Measurements from ENCODE around the gene PIK3R3.

The PIK3R3 gene

DNA sequence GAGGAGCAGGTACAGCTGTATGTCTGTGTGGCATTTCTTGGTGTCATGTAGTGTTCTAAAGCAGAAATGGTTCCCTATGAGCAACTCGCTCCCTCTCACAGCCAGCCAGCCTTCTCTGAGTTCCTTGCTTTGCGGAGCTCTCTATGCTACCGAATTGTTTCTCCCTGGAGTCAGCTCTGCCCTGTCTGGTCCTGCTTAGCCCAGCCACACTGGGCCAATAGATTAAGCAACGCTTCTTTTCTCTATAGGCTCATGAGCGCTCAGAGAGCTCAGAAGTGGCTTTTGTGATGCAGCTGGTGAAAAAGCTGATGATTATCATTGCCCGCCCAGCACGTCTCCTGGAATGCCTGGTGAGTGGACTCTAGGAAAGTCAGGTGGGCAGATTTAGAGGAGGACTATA is 113.1 kb downstream of the PIK3R3 start:
- TF ChIP-seq, protein P1, sequence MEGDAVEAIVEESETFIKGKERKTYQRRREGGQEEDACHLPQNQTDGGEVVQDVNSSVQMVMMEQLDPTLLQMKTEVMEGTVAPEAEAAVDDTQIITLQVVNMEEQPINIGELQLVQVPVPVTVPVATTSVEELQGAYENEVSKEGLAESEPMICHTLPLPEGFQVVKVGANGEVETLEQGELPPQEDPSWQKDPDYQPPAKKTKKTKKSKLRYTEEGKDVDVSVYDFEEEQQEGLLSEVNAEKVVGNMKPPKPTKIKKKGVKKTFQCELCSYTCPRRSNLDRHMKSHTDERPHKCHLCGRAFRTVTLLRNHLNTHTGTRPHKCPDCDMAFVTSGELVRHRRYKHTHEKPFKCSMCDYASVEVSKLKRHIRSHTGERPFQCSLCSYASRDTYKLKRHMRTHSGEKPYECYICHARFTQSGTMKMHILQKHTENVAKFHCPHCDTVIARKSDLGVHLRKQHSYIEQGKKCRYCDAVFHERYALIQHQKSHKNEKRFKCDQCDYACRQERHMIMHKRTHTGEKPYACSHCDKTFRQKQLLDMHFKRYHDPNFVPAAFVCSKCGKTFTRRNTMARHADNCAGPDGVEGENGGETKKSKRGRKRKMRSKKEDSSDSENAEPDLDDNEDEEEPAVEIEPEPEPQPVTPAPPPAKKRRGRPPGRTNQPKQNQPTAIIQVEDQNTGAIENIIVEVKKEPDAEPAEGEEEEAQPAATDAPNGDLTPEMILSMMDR (IDR thresholded peaks at IDR 0.05) = no peak
- H3K27ac ChIP-seq = no peak overlapping the region
- peaks cover 32% of the 10 kb centered on the region for H3K36me3 ChIP-seq
- H3K4me1 ChIP-seq (ENCODE audit: control insufficient read depth in 1 of 2, insufficient read depth in 1 of 2, low read depth in 1 of 2, low read length in 1 of 2) = no peaks in the 10 kb centered on the region
- H3K4me3 ChIP-seq (ENCODE audit: low read depth in 1 of 2, low read length in 1 of 2) = no peak overlapping the region
- H3K9me3 ChIP-seq = no peaks in the 10 kb centered on the region
- H3K27me3 ChIP-seq = no peaks in the 10 kb centered on the region

DNA sequence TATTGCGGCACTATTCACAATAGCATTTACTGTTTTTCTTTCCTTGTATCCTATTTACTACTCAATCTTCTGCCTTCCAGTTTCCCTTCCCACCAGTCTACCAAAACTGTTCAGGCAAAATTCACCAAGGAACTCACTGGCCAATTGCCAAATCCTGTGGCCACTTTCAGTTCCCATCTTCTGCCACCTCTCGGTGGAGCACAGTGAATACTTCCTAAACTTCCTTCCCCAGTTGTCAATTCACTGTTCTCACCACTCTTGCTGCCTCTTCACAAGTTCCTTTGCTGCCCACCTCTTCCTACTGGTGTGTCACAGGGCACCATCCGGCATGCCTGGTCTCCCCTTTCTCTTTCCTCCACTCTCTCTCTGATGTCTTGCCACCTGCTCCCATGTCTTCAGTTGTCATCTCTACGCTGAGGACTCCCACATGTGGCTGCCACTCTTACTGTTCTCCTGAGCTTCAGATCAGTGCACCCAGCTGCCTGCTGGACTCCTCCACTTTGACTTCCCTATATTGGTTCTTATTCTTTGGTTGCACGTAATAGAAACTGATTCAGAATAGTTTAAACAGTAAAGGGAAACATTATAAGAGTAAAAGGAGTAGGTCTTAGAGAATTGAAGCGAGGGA is 114.4 kb downstream of the PIK3R3 start:
- no peaks in the 10 kb centered on the region for H3K27me3 ChIP-seq

GRCh38 chr1:46013581-46013980 is 118.8 kb downstream of the PIK3R3 start:
- no peaks in the 10 kb centered on the region for H3K27me3 ChIP-seq
- no peak overlapping the region for H3K4me3 ChIP-seq (ENCODE audit: low read depth in 1 of 2, low read length in 1 of 2)
- no peaks in the 10 kb centered on the region for H3K4me1 ChIP-seq (ENCODE audit: control insufficient read depth in 1 of 2, insufficient read depth in 1 of 2, low read depth in 1 of 2, low read length in 1 of 2)
- H3K36me3 ChIP-seq = peaks cover 44% of the 10 kb centered on the region
- TF ChIP-seq, protein P1 (IDR thresholded peaks at IDR 0.05) = no peak
- H3K27ac ChIP-seq = no peak overlapping the region
- no peaks in the 10 kb centered on the region for H3K9me3 ChIP-seq

More for the DNA sequence above, 114.4 kb downstream of the PIK3R3 start:
- no peak overlapping the region for H3K4me3 ChIP-seq (ENCODE audit: low read depth in 1 of 2, low read length in 1 of 2)
- H3K27ac ChIP-seq = no peak overlapping the region
- no peaks in the 10 kb centered on the region for H3K9me3 ChIP-seq
- no peaks in the 10 kb centered on the region for H3K4me1 ChIP-seq (ENCODE audit: control insufficient read depth in 1 of 2, insufficient read depth in 1 of 2, low read depth in 1 of 2, low read length in 1 of 2)
- TF ChIP-seq, protein P1 (IDR thresholded peaks at IDR 0.05) = no peak
- peaks cover 18% of the 10 kb centered on the region for H3K36me3 ChIP-seq

GRCh38 chr1:46012236-46012635 is 120.2 kb downstream of the PIK3R3 start:
- TF ChIP-seq, protein P1 (IDR thresholded peaks at IDR 0.05) = no peak
- Histone ChIP-seq H3K36me3 (peaks cover 57% of the 10 kb centered on the region), H3K4me3 (ENCODE audit: low read depth in 1 of 2, low read length in 1 of 2) (no peak overlapping the region)

GRCh38 chr1:46011121-46011695 is 121.2 kb downstream of the PIK3R3 start:
- TF ChIP-seq, protein P1 (IDR thresholded peaks at IDR 0.05) = no peak

More at GRCh38 chr1:46012236-46012635, 120.2 kb downstream of the PIK3R3 start:
- no peaks in the 10 kb centered on the region for H3K4me1 ChIP-seq (ENCODE audit: control insufficient read depth in 1 of 2, insufficient read depth in 1 of 2, low read depth in 1 of 2, low read length in 1 of 2)
- H3K27ac ChIP-seq = no peak overlapping the region
- H3K9me3 ChIP-seq = no peaks in the 10 kb centered on the region
- H3K27me3 ChIP-seq = no peaks in the 10 kb centered on the region

More at GRCh38 chr1:46011121-46011695, 121.2 kb downstream of the PIK3R3 start:
- H3K4me1 ChIP-seq (ENCODE audit: control insufficient read depth in 1 of 2, insufficient read depth in 1 of 2, low read depth in 1 of 2, low read length in 1 of 2) = no peaks in the 10 kb centered on the region
- no peak overlapping the region for H3K4me3 ChIP-seq (ENCODE audit: low read depth in 1 of 2, low read length in 1 of 2)
- peaks cover 67% of the 10 kb centered on the region for H3K36me3 ChIP-seq
- no peak overlapping the region for H3K27ac ChIP-seq
- no peaks in the 10 kb centered on the region for H3K27me3 ChIP-seq
- no peaks in the 10 kb centered on the region for H3K9me3 ChIP-seq

Data from neutrophil (primary cell).